Chondrocyte (in vitro differentiated cells): ENCODE data around the gene ATP7B. TPM values are rescaled to one million over a fixed set of nuclear protein-coding genes. Genes with fewer than 3 reads are reported as not detected.

Source experiments
- DNase-seq: peaks from one replicate; pipeline ENCODE4 v3.0.0; 2021; ENCODE audit warnings: mixed read lengths, low spot score
- H3K27ac Mint-ChIP-seq: one replicate; pipeline ENCODE4 v1.8.0; 2021; ENCODE audit warnings: mild to moderate bottlenecking, moderate library complexity, mixed read lengths; ENCODE audit not compliant: unreplicated experiment
- H3K27me3 Mint-ChIP-seq: 2 replicates; pipeline ENCODE4 v1.8.0; 2021; ENCODE audit warnings: low read depth, mixed read lengths
- H3K36me3 Mint-ChIP-seq: 2 replicates; pipeline ENCODE4 v1.8.0; 2021; ENCODE audit warnings: low read depth, mixed read lengths
- H3K4me1 Mint-ChIP-seq: 2 replicates; pipeline ENCODE4 v1.8.0; 2021; ENCODE audit warnings: low read depth, mild to moderate bottlenecking, mixed read lengths
- H3K4me3 Mint-ChIP-seq: one replicate; pipeline ENCODE4 v1.8.0; 2021; ENCODE audit warnings: mild to moderate bottlenecking, moderate library complexity, mixed read lengths; ENCODE audit not compliant: unreplicated experiment
- H3K9me3 Mint-ChIP-seq: 2 replicates; pipeline ENCODE4 v1.8.0; 2021; ENCODE audit warnings: low read depth, mixed read lengths
- CTCF ChIP-seq: fragments of 200-600 bp; sonication (generic); IDR thresholded peaks from 2 replicates; pipeline ENCODE4 v1.5.0; 2021; ENCODE audit warnings: antibody characterized with exemption, mild to moderate bottlenecking, moderate library complexity
- total RNA-seq: library from RNA; stranded (reverse); gene quantifications from 3 replicates; pipeline ENCODE4 v1.2.1, GENCODE V29; 2021

Gene ATP7B
- total RNA-seq, 1 donor from 2014 or later = 16.8 TPM

- no peak for TF ChIP-seq CTCF
- Mint-ChIP-seq H3K36me3 (peaks cover 8% of the 10 kb centered on the region), H3K4me3 (no peak overlapping the region), H3K4me1 (peaks cover 16% of the 10 kb centered on the region), H3K27ac (no peak overlapping the region), H3K9me3 (no peaks in the 10 kb centered on the region), H3K27me3 (no peaks in the 10 kb centered on the region)
- DNase-seq = no peak
These were observed 53.7 kb downstream of the ATP7B start for GRCh38 chr13:51957377-51958216.

- Mint-ChIP-seq H3K4me3 (no peak overlapping the region), H3K9me3 (no peaks in the 10 kb centered on the region), H3K27ac (no peak overlapping the region), H3K27me3 (no peaks in the 10 kb centered on the region), H3K36me3 (peaks cover 8% of the 10 kb centered on the region), H3K4me1 (peaks cover 16% of the 10 kb centered on the region)
- no peak for DNase-seq
- no peak for TF ChIP-seq CTCF
These were observed 54.5 kb downstream of the ATP7B start for GRCh38 chr13:51956717-51957116.

GRCh38 chr13:51955816-51956603 is 55.2 kb downstream of the ATP7B start:
- H3K27me3 Mint-ChIP-seq = no peaks in the 10 kb centered on the region
- no peak overlapping the region for H3K4me3 Mint-ChIP-seq
- no peak for DNase-seq
- H3K27ac Mint-ChIP-seq = peak overlapping the region; percentile 43
- peaks cover 16% of the 10 kb centered on the region for H3K4me1 Mint-ChIP-seq
- peaks cover under 1% of the 10 kb centered on the region for H3K9me3 Mint-ChIP-seq
- TF ChIP-seq CTCF = no peak
- peaks cover 11% of the 10 kb centered on the region for H3K36me3 Mint-ChIP-seq

GRCh38 chr13:51955281-51955771 is 55.9 kb downstream of the ATP7B start:
- H3K4me3 Mint-ChIP-seq = no peak overlapping the region
- H3K9me3 Mint-ChIP-seq = peaks cover 6% of the 10 kb centered on the region
- H3K4me1 Mint-ChIP-seq = peaks cover 16% of the 10 kb centered on the region
- H3K27me3 Mint-ChIP-seq = no peaks in the 10 kb centered on the region
- H3K27ac Mint-ChIP-seq = peak overlapping the region; percentile 45
- TF ChIP-seq CTCF = no peak
- DNase-seq = no peak
- peaks cover 16% of the 10 kb centered on the region for H3K36me3 Mint-ChIP-seq
